HCT116 (cell line): Measurements from ENCODE around the gene SPTLC3. TPM values are rescaled to one million over a fixed set of nuclear protein-coding genes. Genes with fewer than 3 reads are reported as not detected.

Source experiments
- ATAC-seq: fragments of 200-7000 bp; cut with Tn5 transposase; 2 replicates; pipeline ENCODE4 v1.9.1; 2020; ENCODE audit warnings: mild to moderate bottlenecking, moderate library complexity
- BruUV-seq: library from RNA; stranded (reverse); fragments of 400-500 nt; replicated peaks from 2 replicates; lab custom pipeline; 2021; lab: Mats Ljungman, UMichigan
- CTCF ChIA-PET: fragments of 300-600 bp; sonication (Branson Sonifier 250); formaldehyde crosslinking; loops from one replicate; lab custom pipeline; 2021; ENCODE audit warnings: antibody characterized with exemption; lab: Charles Lee
- POLR2A ChIA-PET: fragments of 300-600, 350-600 bp; sonication (Branson Sonifier 250); formaldehyde crosslinking; loops from one replicate; lab custom pipeline; 2021; ENCODE audit warnings: antibody characterized with exemption; lab: Charles Lee
- RAD21 ChIA-PET, 2 experiments: fragments of 300-600 bp; sonication (Branson Sonifier 250); formaldehyde crosslinking; loops; one replicate each; lab custom pipeline; 2023; ENCODE audit warnings: low total read pairs in 2 of 2; ENCODE audit not compliant: uncharacterized antibody in 2 of 2, unreplicated experiment in 2 of 2, low non-redundant PET in 1 of 2; lab: Charles Lee
- DNase-seq: peaks from one replicate; pipeline ENCODE4 v3.0.0-alpha.2; 2010; ENCODE audit warnings: low read depth, low spot score
- H2AFZ ChIP-seq: fragments of 200-600 bp; shearing (Covaris generic), sonication (generic); 2 replicates; pipeline ENCODE4 v1.6.1; 2017; ENCODE audit warnings: low read depth, mixed run types, mixed read lengths, antibody characterized with exemption, low read length; ENCODE audit not compliant: poor library complexity, severe bottlenecking
- H3K27ac ChIP-seq: 2 replicates; pipeline ENCODE4 v1.5.1; 2012; ENCODE audit warnings: low read depth, low read length
- H3K27me3 ChIP-seq: fragments of 200-600 bp; sonication (generic); 2 replicates; pipeline ENCODE4 v1.6.1; 2016; ENCODE audit warnings: mixed run types, low read length, mixed read lengths; ENCODE audit not compliant: insufficient read depth
- H3K36me3 ChIP-seq, 2 experiments: fragments of 200-500 bp in 1 of 2; fragments of 200-600 bp in 1 of 2; sonication (Bioruptor generic) in 1 of 2; sonication (generic) in 1 of 2; 2 replicates each; pipeline versions ENCODE4 v1.5.1 to v1.6.1; 2014 to 2016; ENCODE audit warnings: low read length in 2 of 2, inconsistent platforms in 1 of 2, mixed read lengths in 1 of 2, mixed run types in 1 of 2; ENCODE audit not compliant: insufficient read depth in 2 of 2, control insufficient read depth in 1 of 2
- H3K4me1 ChIP-seq, 2 experiments: fragments of 200-600 bp in 1 of 2; sonication (generic) in 1 of 2; 2 replicates each; pipeline versions ENCODE4 v1.5.1 to v1.6.1; 2012 to 2017; ENCODE audit warnings: low read length in 2 of 2, inconsistent platforms in 1 of 2, mild to moderate bottlenecking in 1 of 2, mixed read lengths in 1 of 2, mixed run types in 1 of 2, moderate library complexity in 1 of 2; ENCODE audit not compliant: insufficient read depth in 2 of 2, control insufficient read depth in 1 of 2
- H3K4me2 ChIP-seq: fragments of 200-600 bp; sonication (generic); 2 replicates; pipeline ENCODE4 v1.6.1; 2017; ENCODE audit warnings: mixed run types, low read length, mixed read lengths
- H3K4me3 ChIP-seq, 2 experiments: fragments of 200-600 bp in 1 of 2; sonication (generic) in 1 of 2; replicated peaks in 1 of 2; 2 replicates each; pipeline ENCODE4 v1.5.1; 2011 to 2016; ENCODE audit warnings: low read length in 2 of 2, control low read depth in 1 of 2, low read depth in 1 of 2, mild to moderate bottlenecking in 1 of 2, mixed read lengths in 1 of 2, mixed run types in 1 of 2
- H3K79me2 ChIP-seq: fragments of 200-600 bp; sonication (generic); 2 replicates; pipeline ENCODE4 v1.6.1; 2017; ENCODE audit warnings: mild to moderate bottlenecking, mixed run types, low read length, moderate library complexity, mixed read lengths; ENCODE audit not compliant: insufficient read depth
- H3K9ac ChIP-seq: fragments of 200-600 bp; sonication (generic); 2 replicates; pipeline ENCODE4 v1.6.1; 2016; ENCODE audit warnings: low read length, mixed read lengths
- H3K9me2 ChIP-seq: fragments of 200-600 bp; sonication (generic), shearing (Covaris generic); 2 replicates; pipeline ENCODE4 v1.6.1; 2017; ENCODE audit warnings: mixed run types, mild to moderate bottlenecking, moderate library complexity; ENCODE audit not compliant: insufficient read depth
- H3K9me3 ChIP-seq, 2 experiments: fragments of 200-500 bp in 1 of 2; fragments of 200-600 bp in 1 of 2; sonication (Bioruptor generic) in 1 of 2; sonication (generic) in 1 of 2; 2 replicates each; pipeline ENCODE4 v1.6.1; 2014 to 2017; ENCODE audit warnings: low read length in 2 of 2, mixed read lengths in 2 of 2, inconsistent platforms in 1 of 2, low read depth in 1 of 2, mild to moderate bottlenecking in 1 of 2, mixed run types in 1 of 2, moderate library complexity in 1 of 2; ENCODE audit not compliant: control insufficient read depth in 1 of 2, insufficient read depth in 1 of 2
- H4K20me1 ChIP-seq: fragments of 200-600 bp; sonication (generic), shearing (Covaris generic); 2 replicates; pipeline ENCODE4 v1.6.1; 2017; ENCODE audit warnings: mixed run types, mild to moderate bottlenecking, moderate library complexity; ENCODE audit not compliant: insufficient read depth
- ATF3 ChIP-seq: IDR thresholded peaks from 2 replicates; pipeline ENCODE4 v1.6.1; 2012
- CBX3 ChIP-seq: IDR thresholded peaks from 2 replicates; pipeline ENCODE4 v1.6.1; 2012; ENCODE audit warnings: low read depth
- CEBPB ChIP-seq: IDR thresholded peaks from 2 replicates; pipeline ENCODE4 v1.6.1; 2012; ENCODE audit warnings: low read depth
- EGR1 ChIP-seq: IDR thresholded peaks from 2 replicates; pipeline ENCODE4 v1.6.1; 2012; ENCODE audit warnings: low read depth
- ELF1 ChIP-seq: IDR thresholded peaks from 2 replicates; pipeline ENCODE4 v1.6.1; 2012; ENCODE audit warnings: low read depth, borderline replicate concordance
- EZH2 ChIP-seq: fragments of 200-600 bp; sonication (generic); IDR thresholded peaks from 2 replicates; pipeline ENCODE4 v1.6.1; 2017; ENCODE audit warnings: antibody characterized with exemption, mixed run types
- EZH2phosphoT487 ChIP-seq: fragments of 200-600 bp; IDR thresholded peaks from 2 replicates; pipeline ENCODE4 v1.6.1; 2018; ENCODE audit warnings: antibody characterized with exemption, borderline replicate concordance
- FOSL1 ChIP-seq: IDR thresholded peaks from 2 replicates; pipeline ENCODE4 v1.6.1; 2012; ENCODE audit warnings: low read depth
- JUND ChIP-seq: IDR thresholded peaks from 2 replicates; pipeline ENCODE4 v1.6.1; 2012
- POLR2A ChIP-seq: IDR thresholded peaks from 2 replicates; pipeline ENCODE4 v1.7.0; 2011; ENCODE audit warnings: borderline replicate concordance; ENCODE audit not compliant: insufficient read depth, insufficient read length; ENCODE audit errors: extremely low read depth
- POLR2AphosphoS5 ChIP-seq: IDR thresholded peaks from 2 replicates; pipeline ENCODE4 v1.6.1; 2011; ENCODE audit warnings: mild to moderate bottlenecking, low read depth, low read length, moderate library complexity
- RAD21 ChIP-seq: IDR thresholded peaks from 2 replicates; pipeline ENCODE4 v1.6.1; 2012; ENCODE audit warnings: low read depth, mild to moderate bottlenecking
- SIN3A ChIP-seq: IDR thresholded peaks from 2 replicates; pipeline ENCODE4 v1.6.1; 2012; ENCODE audit warnings: low read depth
- SRF ChIP-seq: IDR thresholded peaks from 2 replicates; pipeline ENCODE4 v1.6.1; 2012; ENCODE audit warnings: low read depth
- YY1 ChIP-seq: IDR thresholded peaks from 2 replicates; pipeline ENCODE4 v1.6.1; 2011; ENCODE audit warnings: low read length, low read depth, moderate library complexity, mild to moderate bottlenecking; ENCODE audit not compliant: insufficient replicate concordance; ENCODE audit errors: extremely low read depth
- ZFX ChIP-seq: fragments of 450-650 bp; IDR thresholded peaks from 2 replicates; pipeline ENCODE4 v1.6.1; 2017
- ZNF274 ChIP-seq: fragments of 200-500 bp; sonication (Bioruptor generic); IDR thresholded peaks from 2 replicates; pipeline ENCODE4 v1.6.1; 2014; ENCODE audit warnings: mild to moderate bottlenecking, low read depth, low read length, inconsistent platforms
- intact Hi-C: fragments of 100-400 bp; cut with micrococcal nuclease; formaldehyde crosslinking; loops from 2 replicates; pipeline ENCODE4 v1.10.0; 2022
- total RNA-seq: library from RNA; stranded (reverse); gene quantifications from one replicate; pipeline ENCODE4 v1.2.1, GENCODE V29; 2021; ENCODE audit not compliant: unreplicated experiment

SPTLC3 gene
- total RNA-seq, 1 experiment from 2014 or later = not detected

GRCh38 chr20:12963416-12963815, 45.4 kb upstream of the SPTLC3 start:
- Histone ChIP-seq H3K27me3 (no peaks in the 10 kb centered on the region), H3K9me3 (no peaks in the 10 kb centered on the region), H3K27ac (no peak overlapping the region), H3K36me3 (no peaks in the 10 kb centered on the region), H3K4me1 (no peaks in the 10 kb centered on the region), H3K9ac (no peak overlapping the region), H3K79me2 (no peaks in the 10 kb centered on the region), H3K4me3 (no peak overlapping the region), H3K4me2 (no peak overlapping the region), H3K9me2 (no peaks in the 10 kb centered on the region), H2AFZ (no peak overlapping the region), H4K20me1 (no peaks in the 10 kb centered on the region)
- ATAC-seq = no peak
- intact Hi-C loops = no loop called here
- BruUV-seq = no TSS peak
- TF ChIP-seq ZFX (no peak), EZH2phosphoT487 (no peak), POLR2A (no peak), CEBPB (no peak), YY1 (no peak), SRF (no peak), ATF3 (no peak), ZNF274 (no peak), CBX3 (no peak), FOSL1 (no peak), EGR1 (no peak), RAD21 (no peak), EZH2 (no peak), ELF1 (no peak), POLR2AphosphoS5 (no peak), SIN3A (no peak), JUND (no peak)
- ChIA-PET RAD21 (no interaction called here), POLR2A (no interaction called here), CTCF (no interaction called here)
- no peak for DNase-seq
